ENCODE measurements around the gene ALG2. TPM values are rescaled to one million over a fixed set of nuclear protein-coding genes. Genes with fewer than 3 reads are reported as not detected.

Gene ALG2
- total and polyA plus RNA-seq, 2 of the 13 experiments (the other 11 are each of a cell fraction or from before 2014, with no cell fraction given) = 46.2 to 49.0 TPM

DNA sequence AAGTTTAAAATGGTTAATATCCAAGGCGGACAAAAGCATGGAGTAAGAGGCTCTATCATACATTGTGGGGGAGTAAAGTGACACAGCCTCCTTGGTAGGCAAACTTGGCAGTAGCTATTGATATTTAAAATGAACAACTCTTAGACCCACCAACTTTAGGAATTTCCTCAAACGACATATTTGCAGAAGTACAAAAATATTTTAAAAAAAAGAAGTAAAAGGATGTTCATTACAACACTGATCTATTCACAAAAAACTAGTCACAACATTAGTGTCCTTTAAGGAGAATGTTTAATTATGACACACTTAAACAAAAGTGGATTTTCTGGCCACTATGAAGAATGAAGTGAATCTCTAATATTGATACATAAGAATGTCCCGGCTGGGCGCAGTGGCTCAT lies 1.7 kb downstream of the ALG2 start:
- CTCF ChIA-PET (ENCODE audit: low intra/inter-chr PET ratio, low total read pairs) = no interaction called here
- Histone ChIP-seq H3K4me1 (ENCODE audit: insufficient read depth, low read length) (peaks cover 40% of the 10 kb centered on the region), H3K4me3 (replicated peaks in 1 of 3; ENCODE audit: insufficient read depth in 1 of 3, low read depth in 2 of 3, low read length in 3 of 3) (peak overlapping the region; percentile 89 to 97 (median 94); a peak in 4 of 6 replicates), H3K9ac (ENCODE audit: insufficient read depth, low read depth, low read length) (peak overlapping the region; percentile 27; the same call in 1 of the 2 replicates), H3K79me2 (ENCODE audit: insufficient read depth, low read length) (peaks cover 65% of the 10 kb centered on the region), H3K27ac (ENCODE audit: extremely low read length, insufficient read depth, low read length) (no peak overlapping the region), H3K27me3 (ENCODE audit: control insufficient read depth in 1 of 2, insufficient read depth in 2 of 2, low read length in 2 of 2) (no peaks in the 10 kb centered on the region; a peak in 1 of 5 replicates), H2AFZ (ENCODE audit: low read length) (no peak overlapping the region), H3K4me2 (ENCODE audit: low read depth, low read length) (peak overlapping the region; percentile 78), H3K9me3 (ENCODE audit: low read length) (no peaks in the 10 kb centered on the region), H3K36me3 (replicated peaks in 1 of 2; ENCODE audit: control insufficient read depth in 1 of 2, insufficient read depth in 2 of 2, low read length in 2 of 2) (peaks cover 2 to 16% of the 10 kb centered on the region in 2 experiments), H4K20me1 (ENCODE audit: insufficient read depth, low read length) (peaks cover 22% of the 10 kb centered on the region)
- no TSS peak for BruUV-seq (replicated peaks)
- TF ChIP-seq POLR2A (IDR thresholded peaks at IDR 0.05; ENCODE audit: insufficient read depth in 1 of 2, low read depth in 2 of 2, low read length in 2 of 2) = peak in 1 of 2 experiments; percentile 21; a peak in 1 of 4 replicates
- TF ChIP-seq, protein P1, sequence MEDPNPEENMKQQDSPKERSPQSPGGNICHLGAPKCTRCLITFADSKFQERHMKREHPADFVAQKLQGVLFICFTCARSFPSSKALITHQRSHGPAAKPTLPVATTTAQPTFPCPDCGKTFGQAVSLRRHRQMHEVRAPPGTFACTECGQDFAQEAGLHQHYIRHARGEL (CRISPR knock-in tag; IDR thresholded peaks at IDR 0.05) = no peak
- intact Hi-C loops (cut with micrococcal nuclease; ENCODE audit: unreplicated experiment) = no loop called here
- POLR2A ChIA-PET = interaction anchor here (0.9 kb wide), 1 partner anchor 13 kb away, joined by 3 read pairs; no protein-coding TSS in a partner anchor
- DNase-seq (ENCODE audit: low spot score) (no peak), ATAC-seq (no peak), FAIRE-seq (no peak)
- WGBS (ENCODE audit: low lambda C conversion rate) = 69% methylated on average over 4 of the region's 4 CpGs
- in situ Hi-C loops (cut with HindIII; ENCODE audit: extremely low pct_ligation_motif_present, low pct_unique_long_range_greater_than_20kb) = no loop called here

DNA sequence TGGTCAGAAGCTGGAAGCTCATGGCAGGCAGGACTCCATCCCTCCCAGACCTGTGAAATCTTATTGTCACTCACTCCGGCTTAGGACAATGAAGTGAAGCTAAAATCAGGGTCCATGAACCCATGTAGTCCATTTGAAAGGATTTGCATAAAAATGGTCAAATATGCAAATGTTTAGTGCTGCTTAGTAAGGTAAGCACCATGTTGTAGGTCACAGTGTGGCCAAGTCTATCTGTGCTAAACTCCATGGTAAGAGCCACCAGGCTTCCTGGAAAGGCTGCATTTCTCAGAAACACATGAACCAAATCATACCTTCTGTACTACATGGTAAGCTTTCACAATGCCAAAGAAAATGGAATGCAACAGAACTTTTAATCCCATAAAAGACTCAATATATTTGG lies 5.7 kb downstream of the ALG2 start:
- CTCF ChIA-PET (ENCODE audit: low intra/inter-chr PET ratio, low total read pairs) = no interaction called here
- Histone ChIP-seq H3K4me3 (replicated peaks in 1 of 3; ENCODE audit: insufficient read depth in 1 of 3, low read depth in 2 of 3, low read length in 3 of 3) (no peak overlapping the region), H3K4me2 (ENCODE audit: low read depth, low read length) (no peak overlapping the region), H4K20me1 (ENCODE audit: insufficient read depth, low read length) (peaks cover 18% of the 10 kb centered on the region), H2AFZ (ENCODE audit: low read length) (no peak overlapping the region), H3K4me1 (ENCODE audit: insufficient read depth, low read length) (peaks cover 22% of the 10 kb centered on the region), H3K9ac (ENCODE audit: insufficient read depth, low read depth, low read length) (no peak overlapping the region), H3K9me3 (ENCODE audit: low read length) (no peaks in the 10 kb centered on the region), H3K36me3 (replicated peaks in 1 of 2; ENCODE audit: control insufficient read depth in 1 of 2, insufficient read depth in 2 of 2, low read length in 2 of 2) (peaks cover 1 to 14% of the 10 kb centered on the region in 2 experiments; a peak in 4 of 5 replicates), H3K27ac (ENCODE audit: extremely low read length, insufficient read depth, low read length) (no peak overlapping the region), H3K79me2 (ENCODE audit: insufficient read depth, low read length) (peaks cover 32% of the 10 kb centered on the region), H3K27me3 (ENCODE audit: control insufficient read depth in 1 of 2, insufficient read depth in 2 of 2, low read length in 2 of 2) (no peaks in the 10 kb centered on the region; a peak in 1 of 5 replicates)
- ATAC-seq (no peak), FAIRE-seq (no peak), DNase-seq (ENCODE audit: low spot score) (no peak)
- intact Hi-C loops (cut with micrococcal nuclease; ENCODE audit: unreplicated experiment) = no loop called here
- POLR2A ChIA-PET = no interaction called here
- in situ Hi-C loops (cut with HindIII; ENCODE audit: extremely low pct_ligation_motif_present, low pct_unique_long_range_greater_than_20kb) = no loop called here
- BruUV-seq (replicated peaks) = no TSS peak
- 100% methylated on average over 1 of the region's 1 CpG for WGBS (ENCODE audit: low lambda C conversion rate)
- TF ChIP-seq GABPB1 (CRISPR knock-in tag; IDR thresholded peaks at IDR 0.05) = no peak
- TF ChIP-seq MYNN (CRISPR knock-in tag; IDR thresholded peaks at IDR 0.05; ENCODE audit: low read depth) = no peak
- no peak for TF ChIP-seq NFRKB (IDR thresholded peaks at IDR 0.05)
- TF ChIP-seq, protein P2, sequence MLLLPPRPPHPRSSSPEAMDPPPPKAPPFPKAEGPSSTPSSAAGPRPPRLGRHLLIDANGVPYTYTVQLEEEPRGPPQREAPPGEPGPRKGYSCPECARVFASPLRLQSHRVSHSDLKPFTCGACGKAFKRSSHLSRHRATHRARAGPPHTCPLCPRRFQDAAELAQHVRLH (CRISPR knock-in tag; IDR thresholded peaks at IDR 0.05; ENCODE audit: borderline replicate concordance, low read depth) = no peak
- no peak for TF ChIP-seq ZNF652 (CRISPR knock-in tag; IDR thresholded peaks at IDR 0.05; ENCODE audit: borderline replicate concordance, low read depth)
- TF ChIP-seq EP300 (IDR thresholded peaks at IDR 0.05; ENCODE audit: low read depth in 2 of 2, low read length in 2 of 2) = no peak
- TF ChIP-seq EP300 (CRISPR knock-in tag; IDR thresholded peaks at IDR 0.05; ENCODE audit: borderline replicate concordance) = no peak
- TF ChIP-seq, protein P3, sequence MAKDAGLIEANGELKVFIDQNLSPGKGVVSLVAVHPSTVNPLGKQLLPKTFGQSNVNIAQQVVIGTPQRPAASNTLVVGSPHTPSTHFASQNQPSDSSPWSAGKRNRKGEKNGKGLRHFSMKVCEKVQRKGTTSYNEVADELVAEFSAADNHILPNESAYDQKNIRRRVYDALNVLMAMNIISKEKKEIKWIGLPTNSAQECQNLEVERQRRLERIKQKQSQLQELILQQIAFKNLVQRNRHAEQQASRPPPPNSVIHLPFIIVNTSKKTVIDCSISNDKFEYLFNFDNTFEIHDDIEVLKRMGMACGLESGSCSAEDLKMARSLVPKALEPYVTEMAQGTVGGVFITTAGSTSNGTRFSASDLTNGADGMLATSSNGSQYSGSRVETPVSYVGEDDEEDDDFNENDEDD (CRISPR knock-in tag; IDR thresholded peaks at IDR 0.05; ENCODE audit: borderline replicate concordance) = no peak
- TF ChIP-seq, protein P4, sequence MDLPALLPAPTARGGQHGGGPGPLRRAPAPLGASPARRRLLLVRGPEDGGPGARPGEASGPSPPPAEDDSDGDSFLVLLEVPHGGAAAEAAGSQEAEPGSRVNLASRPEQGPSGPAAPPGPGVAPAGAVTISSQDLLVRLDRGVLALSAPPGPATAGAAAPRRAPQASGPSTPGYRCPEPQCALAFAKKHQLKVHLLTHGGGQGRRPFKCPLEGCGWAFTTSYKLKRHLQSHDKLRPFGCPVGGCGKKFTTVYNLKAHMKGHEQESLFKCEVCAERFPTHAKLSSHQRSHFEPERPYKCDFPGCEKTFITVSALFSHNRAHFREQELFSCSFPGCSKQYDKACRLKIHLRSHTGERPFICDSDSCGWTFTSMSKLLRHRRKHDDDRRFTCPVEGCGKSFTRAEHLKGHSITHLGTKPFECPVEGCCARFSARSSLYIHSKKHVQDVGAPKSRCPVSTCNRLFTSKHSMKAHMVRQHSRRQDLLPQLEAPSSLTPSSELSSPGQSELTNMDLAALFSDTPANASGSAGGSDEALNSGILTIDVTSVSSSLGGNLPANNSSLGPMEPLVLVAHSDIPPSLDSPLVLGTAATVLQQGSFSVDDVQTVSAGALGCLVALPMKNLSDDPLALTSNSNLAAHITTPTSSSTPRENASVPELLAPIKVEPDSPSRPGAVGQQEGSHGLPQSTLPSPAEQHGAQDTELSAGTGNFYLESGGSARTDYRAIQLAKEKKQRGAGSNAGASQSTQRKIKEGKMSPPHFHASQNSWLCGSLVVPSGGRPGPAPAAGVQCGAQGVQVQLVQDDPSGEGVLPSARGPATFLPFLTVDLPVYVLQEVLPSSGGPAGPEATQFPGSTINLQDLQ (CRISPR knock-in tag; IDR thresholded peaks at IDR 0.05) = no peak
- TF ChIP-seq ZBTB38 (CRISPR knock-in tag; IDR thresholded peaks at IDR 0.05) = no peak
- TF ChIP-seq ZMAT3 (CRISPR knock-in tag; conservative IDR thresholded peaks at IDR 0.05) = no peak
- TF ChIP-seq ZNF891 (CRISPR knock-in tag; IDR thresholded peaks at IDR 0.05) = no peak
- TF ChIP-seq ZNF772 (CRISPR knock-in tag; IDR thresholded peaks at IDR 0.05) = no peak
- no peak for TF ChIP-seq ZNF234 (CRISPR knock-in tag; conservative IDR thresholded peaks at IDR 0.05)

Data from HepG2 (cell line).